HAP-1 (cell line): ENCODE measurements around the gene ATP6V0D1.

Source experiments
- DNase-seq, 2 experiments: peaks; one replicate each; pipeline ENCODE4 v3.0.0-alpha.2; 2016 to 2020; ENCODE audit warnings: low spot score in 2 of 2
- H3K27me3 ChIP-seq: fragments of 250-450 bp; sonication (Bioruptor Pico); 2 replicates; pipeline ENCODE4 v1.5.1; 2020; ENCODE audit warnings: low read depth, mild to moderate bottlenecking, moderate library complexity
- H3K36me3 ChIP-seq: fragments of 250-450 bp; sonication (Bioruptor Pico); replicated peaks from 2 replicates; pipeline ENCODE4 v1.5.1; 2020; ENCODE audit warnings: mild to moderate bottlenecking
- H3K4me1 ChIP-seq: fragments of 250-450 bp; sonication (Bioruptor Pico); 2 replicates; pipeline ENCODE4 v1.5.1; 2020; ENCODE audit warnings: mild to moderate bottlenecking
- H3K4me3 ChIP-seq: fragments of 250-450 bp; sonication (Bioruptor Pico); 2 replicates; pipeline ENCODE4 v1.5.1; 2020; ENCODE audit warnings: mild to moderate bottlenecking, moderate library complexity
- H3K9me3 ChIP-seq: fragments of 250-450 bp; sonication (Bioruptor Pico); 2 replicates; pipeline ENCODE4 v1.5.1; 2020; ENCODE audit warnings: mild to moderate bottlenecking, moderate library complexity
- in situ Hi-C: fragments of 300-500 bp; cut with MboI; formaldehyde crosslinking; loops from 3 replicates; pipeline ENCODE4 v1.14.3; 2020; ENCODE audit warnings: low sequenced_read_pairs, inconsistent platforms, mixed read lengths

ATP6V0D1 gene

GRCh38 chr16:67480833-67481560, at the start of gene ATP6V0D1:
TSS of gene ATP6V0D1 (minus strand) at chr16:67481157. CDS start at chr16:67481086, 71 bp downstream.
- no peaks in the 10 kb centered on the region for H3K36me3 ChIP-seq
- no peaks in the 10 kb centered on the region for H3K9me3 ChIP-seq
- H3K4me1 ChIP-seq: peaks cover 13% of the 10 kb centered on the region
- peak; percentile 95 to 99 for DNase-seq
- in situ Hi-C loops: no loop called here
- H3K4me3 ChIP-seq: peak within 1 kb of the TSS; percentile 96
- H3K27me3 ChIP-seq: no peaks in the 10 kb centered on the region

GRCh38 chr16:67530013-67530939, 49.3 kb upstream of the ATP6V0D1 start:
- DNase-seq: peak in 1 of 2 experiments; percentile 49
- Histone ChIP-seq H3K27me3 (no peaks in the 10 kb centered on the region), H3K36me3 (0 out of 2 replicates have a peak, but pooled peaks cover 3% of the 10 kb centered on the region), H3K4me3 (peak overlapping the region; percentile 74), H3K9me3 (no peaks in the 10 kb centered on the region), H3K4me1 (peaks cover 8% of the 10 kb centered on the region)
- in situ Hi-C loops: no loop called here

DNA sequence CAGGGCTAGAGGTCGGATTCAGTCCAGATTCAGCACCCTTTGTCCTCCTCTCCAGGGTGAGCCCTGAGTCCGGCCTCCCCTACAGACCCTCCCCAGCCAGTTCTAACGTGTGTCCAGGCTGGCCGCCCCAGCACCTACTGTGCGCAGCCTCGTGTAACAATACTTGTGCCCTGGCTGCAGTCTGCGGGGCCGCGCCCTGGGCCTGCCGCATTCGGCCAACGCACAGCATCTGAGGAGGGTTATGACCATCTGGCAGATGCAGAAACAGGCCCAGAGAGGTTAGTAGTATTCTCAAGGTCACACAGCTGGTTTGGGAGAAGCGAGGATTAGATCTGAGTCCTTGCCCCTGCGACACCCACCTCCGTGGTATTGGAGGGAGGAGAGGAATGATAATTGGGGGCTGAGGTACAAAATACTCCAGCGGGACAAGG, 48.6 kb upstream of the ATP6V0D1 start:
- no peaks in the 10 kb centered on the region for H3K27me3 ChIP-seq
- in situ Hi-C loops: no loop called here
- DNase-seq: peak in 1 of 2 experiments; percentile 28
- H3K9me3 ChIP-seq: no peaks in the 10 kb centered on the region
- H3K4me1 ChIP-seq: peaks cover 8% of the 10 kb centered on the region
- 0 out of 2 replicates have a peak, but pooled peaks cover 3% of the 10 kb centered on the region for H3K36me3 ChIP-seq
- H3K4me3 ChIP-seq: peak overlapping the region; percentile 74

DNA sequence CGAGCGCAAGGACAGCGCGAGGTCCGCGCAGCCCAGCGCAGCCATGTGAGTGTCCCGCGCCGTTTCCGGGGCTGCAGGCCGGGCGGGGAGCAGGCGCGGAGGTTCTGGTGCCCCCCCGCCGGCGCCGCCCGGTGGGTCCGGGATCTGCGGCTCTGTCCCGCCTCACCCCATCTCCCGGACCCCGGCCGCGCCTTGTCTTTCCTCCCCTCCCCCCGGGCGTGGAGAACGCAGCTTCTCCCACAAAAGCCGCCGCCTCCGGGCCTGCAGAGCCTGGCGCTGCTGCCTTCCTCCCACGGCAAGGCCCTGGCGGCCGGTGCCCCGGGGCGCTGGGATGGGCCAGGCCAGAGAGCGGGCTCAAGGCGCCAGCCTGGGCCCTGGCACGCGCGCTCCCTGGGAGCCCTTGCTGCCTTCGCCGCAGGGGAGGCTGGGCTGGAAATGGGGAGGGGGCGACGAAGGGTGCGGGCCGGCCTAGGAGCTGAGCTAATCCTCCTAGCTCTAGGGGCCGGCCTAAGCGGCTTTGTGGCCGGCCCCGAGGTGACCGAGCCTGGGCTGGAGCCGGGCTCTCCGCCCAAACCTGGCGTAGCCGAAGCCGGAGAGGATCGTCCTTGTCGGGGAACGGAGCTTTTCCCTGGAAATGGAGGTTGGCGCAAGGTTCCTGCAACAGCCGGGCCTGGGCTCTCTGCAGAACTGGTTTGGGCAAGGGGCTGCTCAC, 48.1 kb upstream of the ATP6V0D1 start:
- in situ Hi-C loops: no loop called here
- no peaks in the 10 kb centered on the region for H3K9me3 ChIP-seq
- peak in 1 of 2 experiments; percentile 71 for DNase-seq
- no peaks in the 10 kb centered on the region for H3K27me3 ChIP-seq
- H3K4me1 ChIP-seq: peaks cover 8% of the 10 kb centered on the region
- 0 out of 2 replicates have a peak, but pooled peaks cover 3% of the 10 kb centered on the region for H3K36me3 ChIP-seq
- peak overlapping the region; percentile 74 for H3K4me3 ChIP-seq

DNA sequence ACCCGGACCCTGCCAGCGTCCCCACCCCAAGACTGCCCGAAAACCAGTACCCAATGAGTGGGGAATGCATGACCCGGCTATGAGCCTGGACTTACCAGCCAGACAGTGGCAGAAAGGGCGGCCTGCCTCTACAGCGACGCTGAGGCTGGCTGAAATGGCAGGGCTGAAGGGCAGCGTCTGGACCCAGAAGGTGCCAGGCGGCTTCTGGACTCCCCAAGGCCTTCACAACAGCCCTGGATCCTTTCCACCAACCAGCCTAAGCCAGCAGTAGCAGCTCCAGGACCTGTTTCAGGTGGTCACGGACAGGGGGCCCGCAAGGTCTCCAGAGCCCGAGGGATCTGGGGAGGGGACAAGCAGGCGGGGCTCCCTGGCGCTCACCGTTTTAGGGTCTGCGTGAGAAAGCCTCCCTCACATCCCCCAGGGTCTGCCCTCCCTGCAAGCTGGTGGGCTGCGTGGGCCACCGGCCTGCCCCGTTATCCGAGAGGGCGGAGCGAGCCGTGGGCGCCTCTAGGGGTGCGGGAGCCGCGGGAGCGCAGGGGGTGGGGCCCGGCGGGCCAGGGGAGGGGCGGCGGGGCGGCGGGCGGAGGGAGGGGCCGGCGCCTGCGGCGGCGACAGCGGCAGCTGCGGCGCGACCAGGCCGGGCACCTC, 47.4 kb upstream of the ATP6V0D1 start, which contains the start of gene RIPOR1:
TSS of gene RIPOR1 (plus strand) at position 608 of the 648 bp plus-strand sequence. CDS start 9,618 bp downstream, outside the sequence.
- Histone ChIP-seq H3K4me1 (peaks cover 8% of the 10 kb centered on the region), H3K4me3 (peak within 1 kb of the TSS; percentile 74), H3K27me3 (no peaks in the 10 kb centered on the region), H3K36me3 (0 out of 2 replicates have a peak, but pooled peaks cover 3% of the 10 kb centered on the region), H3K9me3 (no peaks in the 10 kb centered on the region)
- DNase-seq: peak; percentile 57 to 81
- in situ Hi-C loops: no loop called here

DNA sequence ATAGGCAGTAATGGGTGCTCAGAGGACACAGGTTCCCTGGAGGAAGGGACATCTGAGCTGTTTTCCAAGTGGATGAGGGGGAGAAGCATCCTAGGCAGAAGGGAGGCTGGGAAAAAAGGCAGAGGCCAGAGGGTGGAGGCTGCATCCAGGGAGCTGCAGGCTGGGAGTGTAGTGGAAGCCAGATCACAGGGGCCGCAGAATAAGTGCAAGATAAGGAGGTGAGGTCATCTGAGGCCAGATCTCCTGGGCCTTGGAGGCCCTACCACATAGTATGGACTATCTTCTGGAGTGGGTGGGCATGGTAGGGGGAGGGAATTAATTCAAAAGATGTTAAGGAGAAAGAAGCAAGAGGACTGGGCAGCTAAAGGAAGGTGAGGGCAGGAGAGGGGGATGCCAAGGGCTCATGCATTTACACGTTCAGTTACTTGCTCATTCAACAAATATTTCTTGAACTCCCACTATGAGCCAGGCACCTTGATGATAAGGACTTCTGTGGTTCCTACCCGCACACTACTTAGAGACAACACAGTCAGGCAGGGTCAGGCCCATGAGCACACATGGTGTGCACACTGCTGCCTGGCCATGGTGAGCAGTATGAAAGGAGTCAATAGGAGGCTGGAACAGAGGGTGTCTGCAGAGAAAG, 45.3 kb upstream of the ATP6V0D1 start:
- peaks cover 12% of the 10 kb centered on the region for H3K4me1 ChIP-seq
- H3K27me3 ChIP-seq: no peaks in the 10 kb centered on the region
- DNase-seq: no peak
- H3K36me3 ChIP-seq: 0 out of 2 replicates have a peak, but pooled peaks cover 3% of the 10 kb centered on the region
- in situ Hi-C loops: no loop called here
- H3K4me3 ChIP-seq: no peak overlapping the region
- no peaks in the 10 kb centered on the region for H3K9me3 ChIP-seq

DNA sequence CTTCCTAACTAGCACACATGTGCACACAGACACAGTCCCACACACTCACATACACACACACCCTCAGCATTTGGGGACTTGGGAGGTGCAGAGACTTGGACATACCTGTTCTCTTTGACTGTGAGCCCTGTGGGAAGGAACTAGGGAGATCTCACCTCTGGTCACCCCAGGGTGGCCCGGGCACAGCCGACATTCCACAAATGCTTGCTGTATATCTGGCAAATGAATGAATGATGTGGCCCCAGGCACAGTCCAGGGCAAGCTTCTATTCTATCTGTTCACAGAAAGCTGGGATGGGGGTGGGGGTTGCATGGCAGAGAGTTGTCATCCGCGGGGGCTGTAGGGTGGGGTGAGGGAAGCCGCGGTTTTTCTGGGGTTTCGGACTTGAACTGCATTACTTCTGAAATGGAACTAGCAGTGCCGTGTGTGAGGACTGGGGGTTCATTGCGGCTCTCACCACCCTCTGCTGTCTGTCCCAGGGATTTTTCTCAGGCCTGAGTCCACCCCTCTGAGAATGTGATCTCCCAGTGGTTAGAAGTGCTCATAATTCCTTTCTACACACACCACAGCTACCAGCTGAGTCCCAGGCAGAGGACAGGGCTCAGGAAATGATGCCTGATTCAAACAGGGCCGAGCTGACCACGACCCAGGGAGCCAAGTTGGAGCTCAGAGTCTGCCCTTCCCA, 44.4 kb upstream of the ATP6V0D1 start:
- no peak for DNase-seq
- peaks cover 8% of the 10 kb centered on the region for H3K4me1 ChIP-seq
- H3K4me3 ChIP-seq: no peak overlapping the region
- H3K27me3 ChIP-seq: no peaks in the 10 kb centered on the region
- H3K36me3 ChIP-seq: 0 out of 2 replicates have a peak, but pooled peaks cover 3% of the 10 kb centered on the region
- in situ Hi-C loops: no loop called here
- no peaks in the 10 kb centered on the region for H3K9me3 ChIP-seq

- peak; percentile 94 to 99 for DNase-seq
- Histone ChIP-seq H3K9me3 (no peaks in the 10 kb centered on the region), H3K36me3 (no peaks in the 10 kb centered on the region), H3K27me3 (no peaks in the 10 kb centered on the region), H3K4me1 (peaks cover 3% of the 10 kb centered on the region), H3K4me3 (peak overlapping the region; percentile 28)
- in situ Hi-C loops: no loop called here
These were observed 40.3 kb upstream of the ATP6V0D1 start for GRCh38 chr16:67521095-67521804.

DNA sequence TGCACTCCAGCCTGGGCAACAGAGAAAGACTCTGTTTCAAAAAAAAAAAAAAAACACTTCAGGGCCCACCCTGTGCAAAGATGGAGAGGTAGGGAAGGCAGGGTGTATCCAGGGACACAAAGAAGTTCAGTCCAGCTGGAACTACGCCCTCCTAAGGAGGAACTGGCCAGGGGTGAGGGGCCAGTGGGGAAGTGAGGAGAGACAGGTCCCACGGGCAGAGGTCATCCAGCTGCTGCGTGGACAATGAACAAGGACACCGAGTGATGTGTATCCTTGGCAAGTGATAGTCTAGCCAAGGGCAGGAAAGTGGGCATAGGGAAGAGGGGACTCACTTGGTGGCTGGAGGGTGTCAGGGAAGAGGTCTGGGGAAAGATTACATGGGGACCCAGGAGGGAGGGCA, 38.3 kb upstream of the ATP6V0D1 start:
- in situ Hi-C loops: no loop called here
- H3K9me3 ChIP-seq: no peaks in the 10 kb centered on the region
- peaks cover 3% of the 10 kb centered on the region for H3K4me1 ChIP-seq
- H3K4me3 ChIP-seq: no peak overlapping the region
- no peaks in the 10 kb centered on the region for H3K36me3 ChIP-seq
- no peak for DNase-seq
- no peaks in the 10 kb centered on the region for H3K27me3 ChIP-seq

GRCh38 chr16:67518676-67519075, 37.7 kb upstream of the ATP6V0D1 start:
- in situ Hi-C loops: no loop called here
- H3K9me3 ChIP-seq: no peaks in the 10 kb centered on the region
- H3K36me3 ChIP-seq: no peaks in the 10 kb centered on the region
- H3K27me3 ChIP-seq: no peaks in the 10 kb centered on the region
- peaks cover 3% of the 10 kb centered on the region for H3K4me1 ChIP-seq
- DNase-seq: no peak
- H3K4me3 ChIP-seq: no peak overlapping the region

GRCh38 chr16:67517661-67518423, 36.9 kb upstream of the ATP6V0D1 start:
- in situ Hi-C loops: no loop called here
- no peak for DNase-seq
- Histone ChIP-seq H3K4me3 (no peak overlapping the region), H3K4me1 (peaks cover 3% of the 10 kb centered on the region), H3K36me3 (no peaks in the 10 kb centered on the region), H3K27me3 (no peaks in the 10 kb centered on the region), H3K9me3 (no peaks in the 10 kb centered on the region)
